Measurements from ENCODE around the gene INTS11. TPM values are rescaled to one million over a fixed set of nuclear protein-coding genes. Genes with fewer than 3 reads are reported as not detected.
A peak's percentile ranks its signal among the peaks of the same experiment; 100 is the strongest.

INTS11 gene
- total and polyA plus RNA-seq, 2 of the 13 experiments (the other 11 are each of a cell fraction or from before 2014, with no cell fraction given) = 52.8 to 94.8 TPM

DNA sequence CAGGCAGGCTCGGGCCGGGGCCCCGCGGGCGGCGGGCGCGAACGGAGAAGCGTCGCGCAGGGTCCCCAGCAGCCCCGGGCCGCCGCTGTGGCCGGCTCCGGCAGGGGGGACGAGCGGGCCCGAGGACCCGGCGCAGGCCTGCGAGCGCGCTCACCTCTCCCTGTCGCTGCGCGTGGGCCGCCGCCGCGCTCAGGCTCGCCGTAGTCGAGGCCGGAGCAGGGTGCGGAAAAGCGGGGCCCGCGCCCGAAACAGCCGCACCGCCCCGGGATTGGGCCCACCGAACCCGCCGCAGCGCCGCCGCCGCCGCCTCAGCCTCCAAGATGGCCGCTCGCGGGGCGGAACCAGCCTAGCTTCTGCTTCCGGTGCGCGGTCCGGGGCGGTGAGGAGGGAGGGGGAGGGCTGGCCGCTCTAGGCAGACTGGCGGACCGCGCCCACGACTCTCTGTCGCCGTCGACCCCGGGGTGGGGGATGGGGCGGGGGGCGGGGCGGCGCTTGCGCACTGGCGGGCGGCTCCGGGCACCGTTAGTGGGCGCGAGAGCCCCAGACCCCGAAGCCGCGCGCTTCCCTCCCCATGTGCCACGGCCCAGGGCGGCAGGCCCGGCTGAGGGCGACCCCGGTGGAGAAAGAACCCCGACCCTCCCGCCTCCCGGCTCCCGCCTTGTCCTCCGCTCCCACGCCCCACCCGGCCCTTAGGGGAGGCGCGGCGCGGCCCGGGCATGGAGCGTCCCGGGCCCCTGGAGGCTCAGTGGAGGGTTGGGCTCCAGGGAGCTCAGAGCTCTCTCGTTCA lies 50.8 kb downstream of the INTS11 start, which contains the start of gene UBE2J2 (continued):
- TF ChIP-seq, protein P1, sequence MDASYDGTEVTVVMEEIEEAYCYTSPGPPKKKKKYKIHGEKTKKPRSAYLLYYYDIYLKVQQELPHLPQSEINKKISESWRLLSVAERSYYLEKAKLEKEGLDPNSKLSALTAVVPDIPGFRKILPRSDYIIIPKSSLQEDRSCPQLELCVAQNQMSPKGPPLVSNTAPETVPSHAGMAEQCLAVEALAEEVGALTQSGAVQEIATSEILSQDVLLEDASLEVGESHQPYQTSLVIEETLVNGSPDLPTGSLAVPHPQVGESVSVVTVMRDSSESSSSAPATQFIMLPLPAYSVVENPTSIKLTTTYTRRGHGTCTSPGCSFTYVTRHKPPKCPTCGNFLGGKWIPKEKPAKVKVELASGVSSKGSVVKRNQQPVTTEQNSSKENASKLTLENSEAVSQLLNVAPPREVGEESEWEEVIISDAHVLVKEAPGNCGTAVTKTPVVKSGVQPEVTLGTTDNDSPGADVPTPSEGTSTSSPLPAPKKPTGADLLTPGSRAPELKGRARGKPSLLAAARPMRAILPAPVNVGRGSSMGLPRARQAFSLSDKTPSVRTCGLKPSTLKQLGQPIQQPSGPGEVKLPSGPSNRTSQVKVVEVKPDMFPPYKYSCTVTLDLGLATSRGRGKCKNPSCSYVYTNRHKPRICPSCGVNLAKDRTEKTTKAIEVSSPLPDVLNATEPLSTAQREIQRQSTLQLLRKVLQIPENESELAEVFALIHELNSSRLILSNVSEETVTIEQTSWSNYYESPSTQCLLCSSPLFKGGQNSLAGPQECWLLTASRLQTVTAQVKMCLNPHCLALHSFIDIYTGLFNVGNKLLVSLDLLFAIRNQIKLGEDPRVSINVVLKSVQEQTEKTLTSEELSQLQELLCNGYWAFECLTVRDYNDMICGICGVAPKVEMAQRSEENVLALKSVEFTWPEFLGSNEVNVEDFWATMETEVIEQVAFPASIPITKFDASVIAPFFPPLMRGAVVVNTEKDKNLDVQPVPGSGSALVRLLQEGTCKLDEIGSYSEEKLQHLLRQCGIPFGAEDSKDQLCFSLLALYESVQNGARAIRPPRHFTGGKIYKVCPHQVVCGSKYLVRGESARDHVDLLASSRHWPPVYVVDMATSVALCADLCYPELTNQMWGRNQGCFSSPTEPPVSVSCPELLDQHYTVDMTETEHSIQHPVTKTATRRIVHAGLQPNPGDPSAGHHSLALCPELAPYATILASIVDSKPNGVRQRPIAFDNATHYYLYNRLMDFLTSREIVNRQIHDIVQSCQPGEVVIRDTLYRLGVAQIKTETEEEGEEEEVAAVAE (CRISPR knock-in tag; IDR thresholded peaks at IDR 0.05; ENCODE audit: borderline replicate concordance) = peak; percentile 71; the same call in 1 of the 2 replicates
- no peak for TF ChIP-seq MAFF (IDR thresholded peaks at IDR 0.05; ENCODE audit: low read depth, low read length)
- TF ChIP-seq ZNF207 (IDR thresholded peaks at IDR 0.05; ENCODE audit: borderline replicate concordance) = no peak
- TF ChIP-seq HOXA3 (CRISPR knock-in tag; IDR thresholded peaks at IDR 0.05) = peak; percentile 97
- peak; percentile 52 for TF ChIP-seq SP5 (CRISPR knock-in tag; IDR thresholded peaks at IDR 0.05; ENCODE audit: borderline replicate concordance, low read depth)
- peak; percentile 33; the same call in 1 of the 2 replicates for TF ChIP-seq RFXAP (CRISPR knock-in tag; IDR thresholded peaks at IDR 0.05; ENCODE audit: borderline replicate concordance)
- TF ChIP-seq CHD2 (IDR thresholded peaks at IDR 0.05; ENCODE audit: low read depth, low read length) = peak; percentile 67; the same call in 1 of the 2 replicates
- TF ChIP-seq ZFP62 (CRISPR knock-in tag; IDR thresholded peaks at IDR 0.05) = no peak
- TF ChIP-seq KAT8 (CRISPR knock-in tag; IDR thresholded peaks at IDR 0.05) = peak; percentile 85
- TF ChIP-seq ZFAT (CRISPR knock-in tag; conservative IDR thresholded peaks at IDR 0.05) = no peak
- peak; percentile 47; the same call in 1 of the 2 replicates for TF ChIP-seq KLF12 (CRISPR knock-in tag; IDR thresholded peaks at IDR 0.05; ENCODE audit: borderline replicate concordance)
- TF ChIP-seq BORCS8-MEF2B (CRISPR knock-in tag; IDR thresholded peaks at IDR 0.05) = peak; percentile 84; the same call in 1 of the 2 replicates
- no peak; the same call in 1 of the 2 replicates for TF ChIP-seq GFI1 (CRISPR knock-in tag; IDR thresholded peaks at IDR 0.05; ENCODE audit: borderline replicate concordance)
- peak; percentile 64; the same call in 1 of the 2 replicates for TF ChIP-seq ZNF552 (CRISPR knock-in tag; IDR thresholded peaks at IDR 0.05; ENCODE audit: borderline replicate concordance)
- TF ChIP-seq ZNF780A (CRISPR knock-in tag; IDR thresholded peaks at IDR 0.05) = no peak
- peak; percentile 50; the same call in 1 of the 2 replicates for TF ChIP-seq NAIF1 (CRISPR knock-in tag; IDR thresholded peaks at IDR 0.05; ENCODE audit: borderline replicate concordance)
- peak; percentile 97 for TF ChIP-seq YY1 (IDR thresholded peaks at IDR 0.05; ENCODE audit: insufficient read depth, insufficient replicate concordance, low read depth, low read length)
- no peak for TF ChIP-seq ZNF484 (CRISPR knock-in tag; IDR thresholded peaks at IDR 0.05; ENCODE audit: borderline replicate concordance, low read depth)
- TF ChIP-seq ZNF687 (CRISPR knock-in tag; IDR thresholded peaks at IDR 0.05) = peak; percentile 85
- TF ChIP-seq, protein P2, sequence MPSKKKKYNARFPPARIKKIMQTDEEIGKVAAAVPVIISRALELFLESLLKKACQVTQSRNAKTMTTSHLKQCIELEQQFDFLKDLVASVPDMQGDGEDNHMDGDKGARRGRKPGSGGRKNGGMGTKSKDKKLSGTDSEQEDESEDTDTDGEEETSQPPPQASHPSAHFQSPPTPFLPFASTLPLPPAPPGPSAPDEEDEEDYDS (CRISPR knock-in tag; IDR thresholded peaks at IDR 0.05) = peak; percentile 35; the same call in 1 of the 2 replicates
- no peak for TF ChIP-seq RFX3 (CRISPR knock-in tag; IDR thresholded peaks at IDR 0.05)
